HL-60/S4 treated with phorbol 12-myristate 13-acetate at 8.2 ng/mL for 4 days and 3 days (cell line): ENCODE data around the gene MACROH2A2.

Experiments used
- in situ Hi-C: fragments of 300-500 bp; cut with MboI; formaldehyde crosslinking; loops from 2 replicates; pipeline ENCODE4 v1.15.0; 2022; ENCODE audit warnings: low sequenced_read_pairs

MACROH2A2 gene

DNA sequence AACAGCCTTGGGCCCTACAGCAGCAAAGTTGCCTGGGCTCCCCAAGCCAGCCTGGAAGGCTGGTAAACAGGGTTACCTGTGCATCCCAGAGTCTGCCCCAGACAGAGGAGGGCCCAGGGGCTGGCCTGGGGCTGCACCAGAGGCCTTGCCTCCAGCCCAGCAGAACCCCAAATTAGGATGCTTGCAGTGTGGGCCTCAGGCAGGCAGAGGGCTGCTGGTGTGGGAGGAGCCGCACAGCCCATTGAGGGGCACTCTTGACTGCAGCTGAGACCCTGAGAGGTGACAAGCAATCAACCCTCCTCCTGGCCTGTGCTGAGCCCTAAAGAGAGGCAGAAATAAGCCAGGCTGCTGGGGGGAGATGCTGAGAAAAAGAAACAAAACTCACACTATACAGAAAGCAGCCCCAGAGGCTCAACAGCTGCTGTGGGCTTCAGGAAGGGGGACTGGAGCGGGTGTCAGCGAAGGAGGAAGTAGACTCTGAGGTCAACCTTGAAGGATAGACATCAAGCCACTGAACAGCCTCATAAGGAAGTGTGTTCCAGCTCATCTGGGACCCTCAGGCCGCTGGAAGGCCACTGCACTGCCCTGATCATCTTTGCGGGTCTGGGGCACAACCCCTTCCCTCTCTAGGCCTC, 73.4 kb downstream of the MACROH2A2 start:
- in situ Hi-C loops, result no loop called here

- in situ Hi-C loops, result no loop called here
Observed at GRCh38 chr10:70126700-70127395, 74.2 kb downstream of the MACROH2A2 start.

GRCh38 chr10:70130878-70131559, 78.4 kb downstream of the MACROH2A2 start:
- in situ Hi-C loops, result no loop called here

- in situ Hi-C loops, result no loop called here
Observed at GRCh38 chr10:70131560-70131937, 78.9 kb downstream of the MACROH2A2 start.

DNA sequence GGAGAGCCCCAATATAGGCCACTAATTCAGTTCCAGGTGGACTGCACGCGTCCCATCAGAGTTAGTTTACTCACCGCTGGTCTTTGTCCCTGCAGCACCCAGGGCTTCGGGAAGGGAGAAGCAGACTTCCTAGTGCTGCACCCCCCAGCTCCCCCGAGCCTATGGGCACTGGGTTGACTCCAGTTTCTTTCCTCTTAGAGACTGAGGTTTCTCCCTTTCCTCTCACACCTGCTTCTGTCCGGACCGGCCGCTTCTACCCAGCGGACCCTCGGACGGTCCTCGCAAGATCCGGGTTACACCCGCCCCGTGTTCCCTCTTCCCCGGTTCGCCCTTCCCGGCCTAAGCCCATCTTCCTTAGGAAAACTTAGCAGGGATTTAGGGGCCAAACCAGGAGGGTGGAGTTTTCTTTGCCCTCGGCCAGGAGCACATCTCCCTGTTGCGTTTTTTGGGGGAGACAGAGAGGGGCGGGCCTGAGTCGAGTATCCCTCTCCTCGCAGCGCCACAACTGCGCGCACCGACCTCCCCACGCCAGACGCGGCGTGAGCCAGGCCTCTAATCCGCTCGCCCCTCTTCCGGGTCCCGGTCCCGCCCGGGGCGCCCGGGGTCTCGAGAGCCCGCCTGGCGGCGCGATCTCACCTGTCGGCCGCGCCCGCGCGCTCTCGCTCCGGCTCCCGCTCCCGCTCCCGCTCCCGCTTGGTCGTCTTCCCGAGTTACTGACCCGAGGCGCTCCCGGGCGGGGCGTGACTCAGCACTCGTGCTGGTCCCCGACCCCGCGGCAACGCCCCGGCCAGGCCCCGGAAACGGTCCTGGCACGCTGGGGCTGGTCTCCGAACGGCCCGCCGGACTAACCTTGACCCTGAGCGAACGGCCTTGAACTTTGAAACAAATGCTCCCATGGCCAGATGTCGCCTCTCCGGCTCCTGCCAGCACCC, 79.7 kb downstream of the MACROH2A2 start, which contains the start of gene AIFM2:
Gene AIFM2 (minus strand): TSS at position 728 of the 932 bp plus-strand sequence. CDS start 8,741 bp downstream, outside the sequence.
- in situ Hi-C loops, result no loop called here

DNA sequence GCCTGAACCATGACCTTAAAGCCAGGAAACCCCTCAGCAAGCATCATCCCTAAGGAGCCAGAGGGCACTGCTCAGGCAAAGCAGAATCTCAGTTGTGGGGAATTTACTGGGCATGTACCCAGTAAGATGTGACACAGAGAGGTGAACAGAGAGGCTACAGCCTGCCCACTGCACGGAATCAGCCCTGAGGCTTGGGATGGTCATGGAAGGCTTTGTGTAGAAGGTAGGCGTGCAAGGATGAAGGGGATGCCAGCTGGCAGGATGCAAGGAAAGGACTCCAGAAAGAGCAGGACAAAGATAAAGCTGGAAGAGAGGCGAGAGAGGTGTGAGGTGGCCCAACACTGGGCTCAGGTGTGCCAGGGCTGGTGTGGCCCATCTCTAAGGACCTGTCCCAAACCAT, 82.4 kb downstream of the MACROH2A2 start:
- in situ Hi-C loops, result no loop called here

- in situ Hi-C loops, result no loop called here
Observed at GRCh38 chr10:70135684-70136083, 83.0 kb downstream of the MACROH2A2 start.

GRCh38 chr10:70137135-70137534, 84.5 kb downstream of the MACROH2A2 start:
- in situ Hi-C loops, result no loop called here

DNA sequence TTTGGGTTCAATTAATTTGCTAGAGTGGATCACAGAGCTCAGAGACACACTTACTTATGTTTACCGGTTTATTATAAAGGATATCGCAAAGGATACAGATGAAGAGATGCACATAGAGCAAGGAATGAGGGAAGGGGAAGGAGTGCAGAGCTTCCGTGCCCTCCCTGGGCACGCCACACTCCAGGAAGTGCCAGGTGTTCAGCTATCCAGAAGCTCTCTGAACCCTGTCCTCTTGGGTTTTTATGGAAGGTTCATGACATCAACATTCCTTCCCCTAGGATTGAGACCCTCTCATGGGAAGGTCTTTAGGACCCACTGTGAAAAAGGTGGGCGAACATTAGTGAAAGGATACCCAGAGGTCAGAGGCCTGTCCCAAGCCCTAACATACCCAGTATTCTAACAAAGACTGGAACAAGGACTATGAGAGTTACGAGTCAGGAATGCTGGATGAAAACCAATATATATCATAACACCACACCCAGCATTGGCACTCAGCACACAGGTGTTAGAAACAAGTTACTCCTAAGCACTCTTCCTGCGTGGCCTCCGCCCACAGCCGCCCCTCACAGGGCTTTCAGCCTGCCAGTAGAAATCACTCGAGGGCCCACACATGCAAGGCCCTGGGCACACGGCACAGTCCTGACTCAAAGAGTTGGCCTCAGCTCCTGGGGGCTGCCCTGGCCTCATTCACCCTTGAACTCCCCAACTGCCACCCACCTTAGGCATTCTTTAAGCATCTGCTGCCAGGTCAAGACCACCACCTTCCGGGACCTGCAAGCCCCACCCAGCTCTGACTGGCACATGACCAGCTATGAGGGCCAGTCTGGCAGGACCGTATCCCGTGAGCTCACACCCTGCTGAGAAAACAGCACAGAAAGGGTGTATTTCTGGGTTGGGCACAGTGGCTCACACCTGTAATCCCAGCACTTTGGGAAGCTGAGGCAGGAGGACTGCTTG, 85.6 kb downstream of the MACROH2A2 start:
- in situ Hi-C loops, result no loop called here

DNA sequence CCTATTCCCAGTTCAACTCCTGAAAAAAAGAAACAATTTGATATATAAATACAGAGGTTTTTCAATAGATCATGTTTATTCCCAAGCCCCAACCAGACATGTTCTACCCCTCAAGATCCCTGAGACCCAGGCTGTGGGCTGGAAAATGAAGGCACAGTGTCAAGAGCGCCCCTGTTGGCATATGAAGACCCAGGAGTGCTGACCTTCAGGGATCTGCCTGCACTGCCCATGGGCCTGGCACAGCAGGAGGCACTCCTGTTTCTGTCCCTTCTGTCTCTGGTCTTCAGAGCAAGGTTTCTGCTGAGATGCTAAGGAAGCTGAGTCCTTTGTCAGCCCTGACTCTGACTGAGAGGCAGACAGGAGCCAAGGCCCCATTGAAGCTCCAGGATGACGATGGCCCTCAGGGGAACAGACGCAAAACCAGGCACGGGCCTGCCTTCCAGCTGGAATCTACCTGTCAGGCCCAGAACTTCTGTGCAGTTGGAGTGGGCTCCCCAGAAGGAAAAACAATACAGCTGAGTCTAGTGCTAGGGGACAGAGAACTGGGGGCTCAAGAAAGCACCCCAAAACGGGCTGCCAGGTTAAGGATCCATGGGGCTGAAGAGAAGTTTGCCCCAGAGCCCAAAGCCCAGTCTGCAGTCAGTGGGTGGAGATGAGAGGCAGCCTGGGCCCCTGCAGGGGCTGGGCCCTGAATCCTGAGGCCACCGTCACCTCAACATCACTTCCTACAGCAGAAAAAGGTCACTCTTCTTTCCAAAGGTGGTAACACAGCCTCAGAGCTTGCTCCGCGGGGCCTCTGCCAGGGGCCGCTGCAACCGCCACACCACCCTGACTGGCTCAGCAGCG, 86.7 kb downstream of the MACROH2A2 start:
- in situ Hi-C loops, result no loop called here

- in situ Hi-C loops, result no loop called here
Observed at GRCh38 chr10:70139997-70140250, 87.3 kb downstream of the MACROH2A2 start.

DNA sequence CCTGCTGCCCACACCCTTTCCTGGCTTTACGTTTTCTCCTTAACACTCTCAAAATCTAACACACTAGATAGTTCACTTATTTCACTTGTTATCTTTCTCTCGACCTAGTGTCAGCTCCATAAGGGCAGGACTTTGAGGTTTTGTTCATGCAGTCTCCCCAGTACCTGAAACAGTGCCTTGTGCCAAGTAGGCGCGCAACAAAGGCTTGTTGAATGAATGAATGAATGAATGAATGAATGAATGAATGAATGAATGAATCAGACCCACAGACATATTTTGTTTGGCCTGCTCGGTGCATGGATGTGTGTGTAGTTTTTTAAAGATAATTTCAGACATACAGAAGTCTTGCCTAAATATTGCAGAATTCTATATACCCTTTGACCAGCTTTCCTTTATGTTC, 87.7 kb downstream of the MACROH2A2 start:
- in situ Hi-C loops, result no loop called here

DNA sequence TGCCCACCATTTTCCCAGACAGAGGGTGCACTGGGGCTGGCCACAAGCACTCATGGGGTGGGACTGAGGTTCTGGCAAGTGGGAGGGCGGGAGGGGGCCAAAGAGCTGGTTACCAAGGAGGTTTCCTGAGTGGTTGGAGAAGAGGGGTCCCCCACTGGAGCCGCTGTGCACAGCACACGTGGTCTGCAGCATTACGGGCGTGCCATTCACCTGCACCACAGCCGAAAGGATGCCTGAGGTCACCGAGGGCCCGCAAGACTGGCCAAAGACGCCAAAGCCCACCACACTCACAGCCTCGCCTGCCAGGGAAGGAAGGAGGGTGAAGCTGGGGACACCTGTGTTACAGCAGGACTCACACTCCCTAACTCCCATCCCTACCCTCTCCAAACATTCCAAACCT, 89.9 kb downstream of the MACROH2A2 start:
- in situ Hi-C loops, result no loop called here

GRCh38 chr10:70144372-70145110, 91.9 kb downstream of the MACROH2A2 start:
- in situ Hi-C loops, result no loop called here

DNA sequence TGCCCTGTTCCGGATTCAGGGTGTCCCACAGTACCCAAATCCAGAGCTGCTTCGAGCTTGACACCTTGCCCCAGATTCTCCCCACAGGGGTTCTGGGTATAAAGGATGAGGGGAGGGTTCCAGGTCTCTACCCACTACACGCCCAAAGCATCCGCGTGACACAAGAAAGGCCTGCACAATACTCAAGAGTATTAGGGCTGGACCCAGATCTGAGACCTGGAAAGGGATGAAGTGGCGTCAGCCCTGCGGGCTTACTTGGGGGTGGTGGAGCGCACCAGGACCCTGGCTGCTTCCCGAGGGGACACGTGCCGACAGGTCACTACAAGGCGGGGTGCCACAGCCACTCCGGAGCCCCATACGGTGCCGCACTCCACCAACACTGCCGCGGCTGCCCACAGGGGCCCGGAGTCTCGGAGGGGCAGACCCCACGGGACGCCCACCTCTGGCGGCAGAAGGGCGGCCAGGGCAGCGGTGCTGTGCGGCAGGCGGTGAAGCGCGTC, 92.6 kb downstream of the MACROH2A2 start:
- in situ Hi-C loops, result no loop called here

- in situ Hi-C loops, result no loop called here
Observed at GRCh38 chr10:70145666-70146488, 93.2 kb downstream of the MACROH2A2 start.

- in situ Hi-C loops, result no loop called here
Observed at GRCh38 chr10:70146489-70147258, 94.0 kb downstream of the MACROH2A2 start, which contains the start of gene TYSND1. TYSND1 (minus strand) TSS chr10:70146700; CDS start chr10:70146586, 114 bp downstream.
